Peyer's patch (tissue), 4 donors: ENCODE data around the gene C15orf62.

Experiments
- POLR2A ChIP-seq, 2 donors: fragments of 450-650 bp; IDR thresholded peaks; one replicate each; pipeline ENCODE4 v1.5.1; 2017; ENCODE audit warnings: antibody characterized with exemption in 2 of 2, mild to moderate bottlenecking in 2 of 2, moderate library complexity in 2 of 2
- TF ChIP-seq, protein P1 (sequence below), 6 experiments: fragments of 450-650 bp in 4 of 6; fragments of 200-600 bp in 2 of 6; sonication (generic) in 1 of 6; IDR thresholded peaks; one replicate each; pipeline ENCODE4 v1.5.1; 2017 to 2019; ENCODE audit warnings: antibody characterized with exemption in 6 of 6, mild to moderate bottlenecking in 3 of 6, moderate library complexity in 1 of 6

DNA sequence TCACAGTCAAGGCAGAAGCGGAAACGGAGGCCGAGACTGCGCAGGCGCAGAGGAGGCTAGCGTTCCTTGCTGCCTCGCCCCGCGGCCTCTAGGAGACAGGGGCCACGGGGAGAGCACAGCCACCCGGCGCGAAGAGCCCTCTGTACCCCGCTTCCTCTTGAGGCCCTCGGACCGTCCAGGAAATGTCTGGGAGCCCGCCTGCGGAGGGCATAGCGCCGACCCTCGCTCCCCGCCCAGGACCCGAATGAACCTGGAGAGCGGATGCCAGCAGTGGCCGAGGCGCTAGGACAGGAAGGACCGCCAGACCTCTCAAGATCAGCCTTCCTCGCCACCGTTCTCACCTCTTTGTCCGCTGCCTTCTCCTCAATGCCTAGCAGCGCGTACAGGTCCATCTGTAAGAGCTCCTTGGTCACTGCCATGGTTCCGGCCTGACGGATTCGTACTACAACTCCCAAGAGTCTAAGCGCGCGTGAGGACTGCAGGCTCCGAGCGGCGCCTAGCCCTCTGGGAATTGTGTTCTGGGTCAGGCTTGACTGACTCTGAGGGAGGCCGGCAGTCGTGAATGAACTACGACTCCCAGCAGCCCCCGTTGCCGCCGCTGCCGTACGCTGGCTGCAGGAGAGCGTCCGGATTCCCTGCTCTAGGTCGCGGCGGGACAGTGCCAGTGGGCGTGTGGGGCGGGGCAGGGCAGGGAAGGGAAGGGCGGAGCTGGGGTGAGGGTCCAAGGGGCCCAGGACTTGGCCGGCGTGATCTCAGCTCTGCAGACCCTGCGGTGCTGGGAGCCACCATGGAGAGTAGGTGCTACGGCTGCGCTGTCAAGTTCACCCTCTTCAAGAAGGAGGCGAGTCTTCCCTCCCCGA is 37.5 kb downstream of the C15orf62 start, which contains the start of the genes DNAJC17 and ZFYVE19:
- TF ChIP-seq POLR2A (IDR thresholded peaks at IDR 0.05) = peak; percentile 49 to 63
- TF ChIP-seq, protein P1, sequence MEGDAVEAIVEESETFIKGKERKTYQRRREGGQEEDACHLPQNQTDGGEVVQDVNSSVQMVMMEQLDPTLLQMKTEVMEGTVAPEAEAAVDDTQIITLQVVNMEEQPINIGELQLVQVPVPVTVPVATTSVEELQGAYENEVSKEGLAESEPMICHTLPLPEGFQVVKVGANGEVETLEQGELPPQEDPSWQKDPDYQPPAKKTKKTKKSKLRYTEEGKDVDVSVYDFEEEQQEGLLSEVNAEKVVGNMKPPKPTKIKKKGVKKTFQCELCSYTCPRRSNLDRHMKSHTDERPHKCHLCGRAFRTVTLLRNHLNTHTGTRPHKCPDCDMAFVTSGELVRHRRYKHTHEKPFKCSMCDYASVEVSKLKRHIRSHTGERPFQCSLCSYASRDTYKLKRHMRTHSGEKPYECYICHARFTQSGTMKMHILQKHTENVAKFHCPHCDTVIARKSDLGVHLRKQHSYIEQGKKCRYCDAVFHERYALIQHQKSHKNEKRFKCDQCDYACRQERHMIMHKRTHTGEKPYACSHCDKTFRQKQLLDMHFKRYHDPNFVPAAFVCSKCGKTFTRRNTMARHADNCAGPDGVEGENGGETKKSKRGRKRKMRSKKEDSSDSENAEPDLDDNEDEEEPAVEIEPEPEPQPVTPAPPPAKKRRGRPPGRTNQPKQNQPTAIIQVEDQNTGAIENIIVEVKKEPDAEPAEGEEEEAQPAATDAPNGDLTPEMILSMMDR (IDR thresholded peaks at IDR 0.05) = peak in 4 of 6 experiments; percentile 11 to 44 (median 35)
